ENCODE data around the gene CCDC179.

Gene CCDC179
- total RNA-seq: 0 to 0.17 (median 0) reads per million in 3 donors

- DNase-seq: no peak
- Histone ChIP-seq H3K4me3 (ENCODE audit: insufficient read depth, low read depth, low read length, poor library complexity, severe bottlenecking) (no peak within 1 kb of the TSS), H3K9me3 (ENCODE audit: control insufficient read depth, low read length) (no peaks in the 10 kb centered on the region), H3K4me1 (ENCODE audit: control insufficient read depth, insufficient read depth, low read length, poor library complexity, severe bottlenecking) (no peaks in the 10 kb centered on the region), H3K36me3 (ENCODE audit: control insufficient read depth, insufficient read depth, low read length) (no peaks in the 10 kb centered on the region), H3K27me3 (replicated peaks; ENCODE audit: control insufficient read depth, insufficient read depth, low read length, poor library complexity, severe bottlenecking) (no peaks in the 10 kb centered on the region), H3K27ac (ENCODE audit: insufficient read depth, low read length, poor library complexity, severe bottlenecking) (no peak within 1 kb of the TSS)
Observed at GRCh38 chr11:22860241-22860640, at the start of gene CCDC179. Gene CCDC179 (minus strand): TSS chr11:22860474. CDS start chr11:22860421, 53 bp downstream.

GRCh38 chr11:22903782-22904181 lies 43.5 kb upstream of the CCDC179 start:
- Histone ChIP-seq H3K4me3 (ENCODE audit: insufficient read depth, low read depth, low read length, poor library complexity, severe bottlenecking) (no peak overlapping the region), H3K27ac (ENCODE audit: insufficient read depth, low read length, poor library complexity, severe bottlenecking) (no peak overlapping the region), H3K36me3 (ENCODE audit: control insufficient read depth, insufficient read depth, low read length) (no peaks in the 10 kb centered on the region), H3K4me1 (ENCODE audit: control insufficient read depth, insufficient read depth, low read length, poor library complexity, severe bottlenecking) (no peaks in the 10 kb centered on the region), H3K27me3 (replicated peaks; ENCODE audit: control insufficient read depth, insufficient read depth, low read length, poor library complexity, severe bottlenecking) (no peaks in the 10 kb centered on the region), H3K9me3 (ENCODE audit: control insufficient read depth, low read length) (no peaks in the 10 kb centered on the region)
- DNase-seq: no peak

GRCh38 chr11:22901603-22902002 lies 41.3 kb upstream of the CCDC179 start:
- Histone ChIP-seq H3K4me3 (ENCODE audit: insufficient read depth, low read depth, low read length, poor library complexity, severe bottlenecking) (no peak overlapping the region), H3K27me3 (replicated peaks; ENCODE audit: control insufficient read depth, insufficient read depth, low read length, poor library complexity, severe bottlenecking) (no peaks in the 10 kb centered on the region), H3K27ac (ENCODE audit: insufficient read depth, low read length, poor library complexity, severe bottlenecking) (no peak overlapping the region), H3K4me1 (ENCODE audit: control insufficient read depth, insufficient read depth, low read length, poor library complexity, severe bottlenecking) (no peaks in the 10 kb centered on the region), H3K36me3 (ENCODE audit: control insufficient read depth, insufficient read depth, low read length) (no peaks in the 10 kb centered on the region), H3K9me3 (ENCODE audit: control insufficient read depth, low read length) (no peaks in the 10 kb centered on the region)
- no peak for DNase-seq

- no peaks in the 10 kb centered on the region for H3K36me3 ChIP-seq (ENCODE audit: control insufficient read depth, insufficient read depth, low read length)
- no peak overlapping the region for H3K4me3 ChIP-seq (ENCODE audit: insufficient read depth, low read depth, low read length, poor library complexity, severe bottlenecking)
- H3K27ac ChIP-seq (ENCODE audit: insufficient read depth, low read length, poor library complexity, severe bottlenecking): no peak overlapping the region
- H3K4me1 ChIP-seq (ENCODE audit: control insufficient read depth, insufficient read depth, low read length, poor library complexity, severe bottlenecking): no peaks in the 10 kb centered on the region
- no peaks in the 10 kb centered on the region for H3K27me3 ChIP-seq (replicated peaks; ENCODE audit: control insufficient read depth, insufficient read depth, low read length, poor library complexity, severe bottlenecking)
- no peak for DNase-seq
- H3K9me3 ChIP-seq (ENCODE audit: control insufficient read depth, low read length): no peaks in the 10 kb centered on the region
Observed at GRCh38 chr11:22900764-22901486, 40.7 kb upstream of the CCDC179 start.

- no peaks in the 10 kb centered on the region for H3K36me3 ChIP-seq (ENCODE audit: control insufficient read depth, insufficient read depth, low read length)
Observed at GRCh38 chr11:22898036-22898435, 37.8 kb upstream of the CCDC179 start.

GRCh38 chr11:22890227-22890626 lies 30.0 kb upstream of the CCDC179 start:
- Histone ChIP-seq H3K27ac (ENCODE audit: insufficient read depth, low read length, poor library complexity, severe bottlenecking) (no peak overlapping the region), H3K27me3 (replicated peaks; ENCODE audit: control insufficient read depth, insufficient read depth, low read length, poor library complexity, severe bottlenecking) (no peaks in the 10 kb centered on the region), H3K4me1 (ENCODE audit: control insufficient read depth, insufficient read depth, low read length, poor library complexity, severe bottlenecking) (no peaks in the 10 kb centered on the region), H3K9me3 (ENCODE audit: control insufficient read depth, low read length) (no peaks in the 10 kb centered on the region), H3K4me3 (ENCODE audit: insufficient read depth, low read depth, low read length, poor library complexity, severe bottlenecking) (no peak overlapping the region), H3K36me3 (ENCODE audit: control insufficient read depth, insufficient read depth, low read length) (no peaks in the 10 kb centered on the region)
- DNase-seq: no peak

More at GRCh38 chr11:22898036-22898435, 37.8 kb upstream of the CCDC179 start:
- H3K4me1 ChIP-seq (ENCODE audit: control insufficient read depth, insufficient read depth, low read length, poor library complexity, severe bottlenecking): no peaks in the 10 kb centered on the region
- no peak for DNase-seq
- H3K27ac ChIP-seq (ENCODE audit: insufficient read depth, low read length, poor library complexity, severe bottlenecking): no peak overlapping the region
- H3K27me3 ChIP-seq (replicated peaks; ENCODE audit: control insufficient read depth, insufficient read depth, low read length, poor library complexity, severe bottlenecking): no peaks in the 10 kb centered on the region
- H3K9me3 ChIP-seq (ENCODE audit: control insufficient read depth, low read length): no peaks in the 10 kb centered on the region
- no peak overlapping the region for H3K4me3 ChIP-seq (ENCODE audit: insufficient read depth, low read depth, low read length, poor library complexity, severe bottlenecking)

- Histone ChIP-seq H3K27me3 (replicated peaks; ENCODE audit: control insufficient read depth, insufficient read depth, low read length, poor library complexity, severe bottlenecking) (no peaks in the 10 kb centered on the region), H3K4me3 (ENCODE audit: insufficient read depth, low read depth, low read length, poor library complexity, severe bottlenecking) (no peak overlapping the region), H3K36me3 (ENCODE audit: control insufficient read depth, insufficient read depth, low read length) (no peaks in the 10 kb centered on the region), H3K9me3 (ENCODE audit: control insufficient read depth, low read length) (no peaks in the 10 kb centered on the region), H3K4me1 (ENCODE audit: control insufficient read depth, insufficient read depth, low read length, poor library complexity, severe bottlenecking) (no peaks in the 10 kb centered on the region), H3K27ac (ENCODE audit: insufficient read depth, low read length, poor library complexity, severe bottlenecking) (no peak overlapping the region)
- no peak for DNase-seq
Observed at GRCh38 chr11:22884217-22884616, 23.9 kb upstream of the CCDC179 start.

- Histone ChIP-seq H3K4me1 (ENCODE audit: control insufficient read depth, insufficient read depth, low read length, poor library complexity, severe bottlenecking) (no peaks in the 10 kb centered on the region), H3K27me3 (replicated peaks; ENCODE audit: control insufficient read depth, insufficient read depth, low read length, poor library complexity, severe bottlenecking) (no peaks in the 10 kb centered on the region), H3K4me3 (ENCODE audit: insufficient read depth, low read depth, low read length, poor library complexity, severe bottlenecking) (no peak overlapping the region), H3K27ac (ENCODE audit: insufficient read depth, low read length, poor library complexity, severe bottlenecking) (no peak overlapping the region), H3K36me3 (ENCODE audit: control insufficient read depth, insufficient read depth, low read length) (no peaks in the 10 kb centered on the region), H3K9me3 (ENCODE audit: control insufficient read depth, low read length) (no peaks in the 10 kb centered on the region)
- no peak for DNase-seq
Observed at GRCh38 chr11:22879630-22880029, 19.4 kb upstream of the CCDC179 start.

- H3K4me1 ChIP-seq (ENCODE audit: control insufficient read depth, insufficient read depth, low read length, poor library complexity, severe bottlenecking): no peaks in the 10 kb centered on the region
- H3K36me3 ChIP-seq (ENCODE audit: control insufficient read depth, insufficient read depth, low read length): no peaks in the 10 kb centered on the region
- no peak for DNase-seq
- no peak overlapping the region for H3K27ac ChIP-seq (ENCODE audit: insufficient read depth, low read length, poor library complexity, severe bottlenecking)
- no peaks in the 10 kb centered on the region for H3K9me3 ChIP-seq (ENCODE audit: control insufficient read depth, low read length)
- H3K4me3 ChIP-seq (ENCODE audit: insufficient read depth, low read depth, low read length, poor library complexity, severe bottlenecking): no peak overlapping the region
- H3K27me3 ChIP-seq (replicated peaks; ENCODE audit: control insufficient read depth, insufficient read depth, low read length, poor library complexity, severe bottlenecking): no peaks in the 10 kb centered on the region
Observed at GRCh38 chr11:22878604-22879003, 18.3 kb upstream of the CCDC179 start.

- Histone ChIP-seq H3K9me3 (ENCODE audit: control insufficient read depth, low read length) (no peaks in the 10 kb centered on the region), H3K27ac (ENCODE audit: insufficient read depth, low read length, poor library complexity, severe bottlenecking) (no peak overlapping the region), H3K36me3 (ENCODE audit: control insufficient read depth, insufficient read depth, low read length) (no peaks in the 10 kb centered on the region), H3K4me3 (ENCODE audit: insufficient read depth, low read depth, low read length, poor library complexity, severe bottlenecking) (no peak overlapping the region), H3K27me3 (replicated peaks; ENCODE audit: control insufficient read depth, insufficient read depth, low read length, poor library complexity, severe bottlenecking) (no peaks in the 10 kb centered on the region), H3K4me1 (ENCODE audit: control insufficient read depth, insufficient read depth, low read length, poor library complexity, severe bottlenecking) (no peaks in the 10 kb centered on the region)
- DNase-seq: no peak
Observed at GRCh38 chr11:22878039-22878438, 17.8 kb upstream of the CCDC179 start.

All from effector memory CD4-positive, alpha-beta T cell (primary cell).